Measurements from ENCODE around the gene NT5C3A.

GRCh38 chr7:33044986-33045385 is 17.6 kb downstream of the NT5C3A start:
- TF ChIP-seq, protein P1, sequence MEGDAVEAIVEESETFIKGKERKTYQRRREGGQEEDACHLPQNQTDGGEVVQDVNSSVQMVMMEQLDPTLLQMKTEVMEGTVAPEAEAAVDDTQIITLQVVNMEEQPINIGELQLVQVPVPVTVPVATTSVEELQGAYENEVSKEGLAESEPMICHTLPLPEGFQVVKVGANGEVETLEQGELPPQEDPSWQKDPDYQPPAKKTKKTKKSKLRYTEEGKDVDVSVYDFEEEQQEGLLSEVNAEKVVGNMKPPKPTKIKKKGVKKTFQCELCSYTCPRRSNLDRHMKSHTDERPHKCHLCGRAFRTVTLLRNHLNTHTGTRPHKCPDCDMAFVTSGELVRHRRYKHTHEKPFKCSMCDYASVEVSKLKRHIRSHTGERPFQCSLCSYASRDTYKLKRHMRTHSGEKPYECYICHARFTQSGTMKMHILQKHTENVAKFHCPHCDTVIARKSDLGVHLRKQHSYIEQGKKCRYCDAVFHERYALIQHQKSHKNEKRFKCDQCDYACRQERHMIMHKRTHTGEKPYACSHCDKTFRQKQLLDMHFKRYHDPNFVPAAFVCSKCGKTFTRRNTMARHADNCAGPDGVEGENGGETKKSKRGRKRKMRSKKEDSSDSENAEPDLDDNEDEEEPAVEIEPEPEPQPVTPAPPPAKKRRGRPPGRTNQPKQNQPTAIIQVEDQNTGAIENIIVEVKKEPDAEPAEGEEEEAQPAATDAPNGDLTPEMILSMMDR (IDR thresholded peaks at IDR 0.05; ENCODE audit: poor library complexity) = no peak
- TF ChIP-seq EZH2 (IDR thresholded peaks at IDR 0.05; ENCODE audit: borderline replicate concordance) = no peak
